ENCODE data around the gene KCTD7.

GRCh38 chr7:66668112-66668511 lies 39.4 kb downstream of the KCTD7 start:
- TF ChIP-seq POLR2AphosphoS5 (IDR thresholded peaks at IDR 0.05) = no peak
- TF ChIP-seq CTCF (IDR thresholded peaks at IDR 0.05) = no peak
- no peak for TF ChIP-seq POLR2A (IDR thresholded peaks at IDR 0.05)

Measured in breast epithelium (tissue), 3 donors.